Transverse colon (tissue), 3 donors: ENCODE results near the gene TRPV4.

Experiments
- CTCF ChIP-seq, 5 experiments: fragments of 200-600 bp in 3 of 5; fragments of 450-650 bp in 2 of 5; sonication (generic) in 3 of 5; IDR thresholded peaks; 1 replicate in 2 of 5; 2 replicates in 3 of 5; pipeline ENCODE4 v1.5.1; 2016 to 2017; ENCODE audit warnings: antibody characterized with exemption in 5 of 5, inconsistent platforms in 3 of 5, mild to moderate bottlenecking in 2 of 5, moderate library complexity in 1 of 5
- EP300 ChIP-seq: sonication (generic); formaldehyde crosslinking; IDR thresholded peaks from one replicate; pipeline ENCODE4 v1.6.1; 2017; ENCODE audit warnings: antibody characterized with exemption, low read depth
- POLR2A ChIP-seq: fragments of 450-650 bp; IDR thresholded peaks from one replicate; pipeline ENCODE4 v1.6.1; 2016; ENCODE audit warnings: antibody characterized with exemption, mild to moderate bottlenecking, moderate library complexity

GRCh38 chr12:109759595-109759994, 73.6 kb downstream of the TRPV4 start:
- no peak for TF ChIP-seq CTCF (IDR thresholded peaks at IDR 0.05)
- TF ChIP-seq EP300 = no peak
- no peak for TF ChIP-seq POLR2A
